GM23248 (cell line): ENCODE measurements around the gene CCL11. TPM values are rescaled to one million over a fixed set of nuclear protein-coding genes. Genes with fewer than 3 reads are reported as not detected.

Source experiments
- DNase-seq: peaks from one replicate; pipeline ENCODE4 v3.0.0-alpha.2; 2015
- H2AFZ ChIP-seq: fragments of 200-600 bp; sonication (generic); 2 replicates; pipeline ENCODE4 v1.6.1; 2016; ENCODE audit warnings: antibody characterized with exemption
- H3F3A ChIP-seq: fragments of 200-600 bp; sonication (generic); 2 replicates; pipeline ENCODE4 v1.6.1; 2016; ENCODE audit warnings: mild to moderate bottlenecking, antibody characterized with exemption, mixed run types; ENCODE audit not compliant: insufficient read depth
- H3K27ac ChIP-seq: fragments of 200-600 bp; sonication (generic); 2 replicates; pipeline ENCODE4 v1.5.1; 2016; ENCODE audit warnings: mild to moderate bottlenecking
- H3K27me3 ChIP-seq: fragments of 200-600 bp; sonication (generic); replicated peaks from 2 replicates; pipeline ENCODE4 v1.6.1; 2016; ENCODE audit warnings: mild to moderate bottlenecking; ENCODE audit not compliant: insufficient read depth
- H3K36me3 ChIP-seq: fragments of 200-600 bp; sonication (generic); 2 replicates; pipeline ENCODE4 v1.6.1; 2016; ENCODE audit warnings: low read depth, mild to moderate bottlenecking
- H3K4me1 ChIP-seq: fragments of 200-600 bp; sonication (generic); 2 replicates; pipeline ENCODE4 v1.6.1; 2016; ENCODE audit warnings: mild to moderate bottlenecking; ENCODE audit not compliant: insufficient read depth
- H3K4me2 ChIP-seq: fragments of 200-600 bp; sonication (generic); one replicate; pipeline ENCODE4 v1.6.1; 2016; ENCODE audit warnings: mild to moderate bottlenecking; ENCODE audit not compliant: unreplicated experiment
- H3K4me3 ChIP-seq: fragments of 200-600 bp; sonication (generic); 2 replicates; pipeline ENCODE4 v1.5.1; 2016; ENCODE audit warnings: mild to moderate bottlenecking
- H3K79me2 ChIP-seq: fragments of 200-600 bp; sonication (generic); 2 replicates; pipeline ENCODE4 v1.6.1; 2016; ENCODE audit warnings: mild to moderate bottlenecking; ENCODE audit not compliant: insufficient read depth
- H3K9ac ChIP-seq: fragments of 200-600 bp; sonication (generic); 2 replicates; pipeline ENCODE4 v1.6.1; 2016; ENCODE audit warnings: mild to moderate bottlenecking
- H3K9me2 ChIP-seq: fragments of 200-600 bp; sonication (generic); 2 replicates; pipeline ENCODE4 v1.6.1; 2016; ENCODE audit warnings: mixed run types, mild to moderate bottlenecking, moderate library complexity; ENCODE audit not compliant: insufficient read depth
- H3K9me3 ChIP-seq: fragments of 200-600 bp; sonication (generic); one replicate; pipeline ENCODE4 v1.6.1; 2017; ENCODE audit warnings: low read depth
- H4K20me1 ChIP-seq: fragments of 200-600 bp; sonication (generic); 2 replicates; pipeline ENCODE4 v1.6.0; 2016; ENCODE audit not compliant: insufficient read depth
- EZH2 ChIP-seq: fragments of 200-600 bp; sonication (generic); IDR thresholded peaks from 2 replicates; pipeline ENCODE4 v1.6.1; 2018; ENCODE audit warnings: antibody characterized with exemption, mild to moderate bottlenecking; ENCODE audit not compliant: insufficient read depth, poor library complexity, severe bottlenecking
- EZH2phosphoT487 ChIP-seq: fragments of 200-600 bp; sonication (generic); IDR thresholded peaks from 2 replicates; pipeline ENCODE4 v1.6.1; 2018; ENCODE audit warnings: antibody characterized with exemption, moderate library complexity, mild to moderate bottlenecking, low read depth; ENCODE audit not compliant: insufficient read depth
- WGBS, 2 experiments: methylation state at CpG; one replicate each; pipeline ENCODE4 v1.1.6; 2015 to 2017; ENCODE audit warnings: low lambda C conversion rate in 2 of 2, low coverage in 1 of 2; ENCODE audit errors: missing lambda C conversion rate in 2 of 2; 5-methylcytosine and 5-hydroxymethylcytosine counted together
- in situ Hi-C: fragments of 300-500 bp; cut with MboI; formaldehyde crosslinking; loops from 2 replicates; pipeline ENCODE4 v1.15.0; 2020
- polyA plus RNA-seq: library from polyadenylated mRNA; unstranded; fragments of >200 nt; fragmentation: Nextera tagmentation; extraction: Ambion mirVana; gene quantifications from 2 replicates; pipeline ENCODE4 v1.2.1, GENCODE V29; 2016
- total RNA-seq: library from RNA; depleted of rRNA; stranded (reverse); fragments of >200 nt; shearing (Covaris generic); gene quantifications from 2 replicates; pipeline ENCODE4 v1.2.3, GENCODE V29; 2014

CCL11 gene
- total and polyA plus RNA-seq, 2 experiments from 2014 or later = not detected

- DNase-seq = peak; percentile 78
- Histone ChIP-seq H3K27me3 (no peaks in the 10 kb centered on the region), H4K20me1 (no peaks in the 10 kb centered on the region), H3K36me3 (no peaks in the 10 kb centered on the region), H3K9ac (peak within 1 kb of the TSS; percentile 65), H3K9me2 (no peaks in the 10 kb centered on the region), H3F3A (peaks cover 86% of the 10 kb centered on the region), H3K27ac (peak within 1 kb of the TSS; percentile 95), H2AFZ (peak within 1 kb of the TSS; percentile 75), H3K4me2 (peak within 1 kb of the TSS; percentile 77), H3K4me3 (peak within 1 kb of the TSS; percentile 78), H3K4me1 (peaks cover 67% of the 10 kb centered on the region), H3K79me2 (no peaks in the 10 kb centered on the region), H3K9me3 (no peaks in the 10 kb centered on the region)
- 0 to 3% methylated on average over 11 of the region's 11 CpGs for WGBS, 2 experiments
- in situ Hi-C loops = no loop called here
- TF ChIP-seq EZH2phosphoT487 (no peak), EZH2 (no peak)
Observed at GRCh38 chr17:34254651-34255380, 30.7 kb upstream of the CCL11 start, which contains the start of gene CCL2. CCL2 (plus strand) TSS chr17:34255285; CDS start chr17:34255350, 65 bp downstream.

GRCh38 chr17:34255381-34255732 is 30.2 kb upstream of the CCL11 start:
- peak; percentile 67 for DNase-seq
- Histone ChIP-seq H3K4me1 (peaks cover 62% of the 10 kb centered on the region), H3K9ac (peak overlapping the region; percentile 65)

GRCh38 chr17:34255841-34256240 is 29.7 kb upstream of the CCL11 start:
- in situ Hi-C loops = no loop called here
- H3K4me1 ChIP-seq = peaks cover 57% of the 10 kb centered on the region

More at GRCh38 chr17:34255381-34255732, 30.2 kb upstream of the CCL11 start:
- peak overlapping the region; percentile 78 for H3K4me3 ChIP-seq
- TF ChIP-seq EZH2phosphoT487 = no peak
- no peak for TF ChIP-seq EZH2
- in situ Hi-C loops = no loop called here
- peak overlapping the region; percentile 77 for H3K4me2 ChIP-seq
- H2AFZ ChIP-seq = peak overlapping the region; percentile 75
- WGBS, 2 experiments = 20 to 24% methylated on average over 5 of the region's 5 CpGs
- H3K9me2 ChIP-seq = no peaks in the 10 kb centered on the region
- H3K36me3 ChIP-seq = no peaks in the 10 kb centered on the region
- H4K20me1 ChIP-seq = no peaks in the 10 kb centered on the region
- H3K27ac ChIP-seq = peak overlapping the region; percentile 95
- peaks cover 86% of the 10 kb centered on the region for H3F3A ChIP-seq
- H3K9me3 ChIP-seq = no peaks in the 10 kb centered on the region
- no peaks in the 10 kb centered on the region for H3K79me2 ChIP-seq
- H3K27me3 ChIP-seq = no peaks in the 10 kb centered on the region

GRCh38 chr17:34257299-34257985 is 28.1 kb upstream of the CCL11 start:
- no peaks in the 10 kb centered on the region for H3K9me2 ChIP-seq
- no peak overlapping the region for H3K4me2 ChIP-seq
- H3K27ac ChIP-seq = no peak overlapping the region
- no peaks in the 10 kb centered on the region for H3K27me3 ChIP-seq
- H3K4me1 ChIP-seq = peaks cover 43% of the 10 kb centered on the region
- in situ Hi-C loops = no loop called here
- DNase-seq = no peak
- no peaks in the 10 kb centered on the region for H4K20me1 ChIP-seq
- H3K9ac ChIP-seq = no peak overlapping the region
- no peaks in the 10 kb centered on the region for H3K79me2 ChIP-seq
- no peak overlapping the region for H2AFZ ChIP-seq
- no peaks in the 10 kb centered on the region for H3K9me3 ChIP-seq
- no peaks in the 10 kb centered on the region for H3K36me3 ChIP-seq
- 92 to 93% methylated on average over 5 of the region's 5 CpGs for WGBS, 2 experiments
- H3F3A ChIP-seq = peaks cover 67% of the 10 kb centered on the region
- no peak overlapping the region for H3K4me3 ChIP-seq
- no peak for TF ChIP-seq EZH2
- no peak for TF ChIP-seq EZH2phosphoT487

More at GRCh38 chr17:34255841-34256240, 29.7 kb upstream of the CCL11 start:
- Histone ChIP-seq H4K20me1 (no peaks in the 10 kb centered on the region), H3F3A (peaks cover 82% of the 10 kb centered on the region), H3K9me2 (no peaks in the 10 kb centered on the region), H3K36me3 (no peaks in the 10 kb centered on the region), H3K9me3 (no peaks in the 10 kb centered on the region), H3K4me3 (peak overlapping the region; percentile 78), H3K27me3 (no peaks in the 10 kb centered on the region), H2AFZ (no peak overlapping the region), H3K79me2 (no peaks in the 10 kb centered on the region), H3K27ac (peak overlapping the region; percentile 95), H3K9ac (peak overlapping the region; percentile 65), H3K4me2 (peak overlapping the region; percentile 77)
- no peak for DNase-seq
- 90 to 100% methylated on average over 1 of the region's 1 CpG for WGBS, 2 experiments
- TF ChIP-seq EZH2 (no peak), EZH2phosphoT487 (no peak)
